Calu3 (cell line): ENCODE measurements around the gene APBB1IP. TPM values are rescaled to one million over a fixed set of nuclear protein-coding genes. Genes with fewer than 3 reads are reported as not detected.

Source experiments
- BruUV-seq: library from RNA; stranded (reverse); fragments of 400-500 nt; replicated peaks from 2 replicates; lab custom pipeline; 2021; lab: Mats Ljungman, UMichigan
- CTCF ChIA-PET: fragments of 300-600 bp; sonication (Branson Sonifier 250); formaldehyde crosslinking; loops from one replicate; lab custom pipeline; 2022; ENCODE audit warnings: antibody characterized with exemption; lab: Charles Lee
- DNase-seq: peaks from one replicate; pipeline ENCODE4 v3.0.0; 2022
- H3K27ac Mint-ChIP-seq: one replicate; pipeline ENCODE4 v1.8.0; 2022; ENCODE audit warnings: mixed read lengths; ENCODE audit not compliant: unreplicated experiment
- H3K27me3 Mint-ChIP-seq: one replicate; pipeline ENCODE4 v1.8.0; 2022; ENCODE audit warnings: mixed read lengths; ENCODE audit not compliant: unreplicated experiment
- H3K36me3 Mint-ChIP-seq: one replicate; pipeline ENCODE4 v1.8.0; 2022; ENCODE audit warnings: mild to moderate bottlenecking, moderate library complexity, mixed read lengths; ENCODE audit not compliant: insufficient read depth, unreplicated experiment
- H3K4me1 Mint-ChIP-seq: one replicate; pipeline ENCODE4 v1.8.0; 2022; ENCODE audit warnings: mild to moderate bottlenecking, low read depth, mixed read lengths; ENCODE audit not compliant: unreplicated experiment
- H3K4me3 Mint-ChIP-seq: one replicate; pipeline ENCODE4 v1.8.0; 2022; ENCODE audit warnings: mild to moderate bottlenecking, low read depth, moderate library complexity, mixed read lengths; ENCODE audit not compliant: unreplicated experiment
- H3K9me3 Mint-ChIP-seq: one replicate; pipeline ENCODE4 v1.8.0; 2022; ENCODE audit warnings: low read depth, mixed read lengths; ENCODE audit not compliant: unreplicated experiment
- CTCF ChIP-seq: fragments of 200-600 bp; IDR thresholded peaks from one replicate; pipeline ENCODE4 v1.8.0; 2022; ENCODE audit warnings: antibody characterized with exemption; ENCODE audit not compliant: unreplicated experiment
- intact Hi-C: fragments of 100-400 bp; cut with micrococcal nuclease; formaldehyde crosslinking; loops from one replicate; pipeline ENCODE4 v1.10.0; 2022; ENCODE audit not compliant: unreplicated experiment
- total RNA-seq: library from RNA; stranded (reverse); gene quantifications from 2 replicates; pipeline ENCODE4 v1.2.3, GENCODE V29; 2022

APBB1IP gene
- total RNA-seq, 1 experiment from 2014 or later, result 1.5 TPM

- peak overlapping the region; percentile 92 for H3K27ac Mint-ChIP-seq
- DNase-seq, result peak; percentile 60
- peaks cover 18% of the 10 kb centered on the region for H3K4me1 Mint-ChIP-seq
- intact Hi-C loops, result no loop called here
- H3K36me3 Mint-ChIP-seq, result peaks cover 7% of the 10 kb centered on the region
- no peak for TF ChIP-seq CTCF
- CTCF ChIA-PET, result interaction anchor here (0.6 kb wide), 1 partner anchor 10 kb away, joined by 5 read pairs; no protein-coding TSS in a partner anchor
- H3K9me3 Mint-ChIP-seq, result no peaks in the 10 kb centered on the region
- BruUV-seq, result no TSS peak
- peak overlapping the region; percentile 26 for H3K4me3 Mint-ChIP-seq
- H3K27me3 Mint-ChIP-seq, result no peaks in the 10 kb centered on the region
These were observed 30.7 kb upstream of the APBB1IP start for GRCh38 chr10:26407406-26407969.

GRCh38 chr10:26408858-26409494 is 29.2 kb upstream of the APBB1IP start:
- Mint-ChIP-seq H3K27ac (peak overlapping the region; percentile 92), H3K27me3 (no peaks in the 10 kb centered on the region), H3K9me3 (no peaks in the 10 kb centered on the region), H3K4me3 (no peak overlapping the region), H3K4me1 (peaks cover 18% of the 10 kb centered on the region), H3K36me3 (peaks cover 7% of the 10 kb centered on the region)
- no TSS peak for BruUV-seq
- DNase-seq, result no peak
- TF ChIP-seq CTCF, result no peak
- CTCF ChIA-PET, result interaction anchor here (1.9 kb wide), 1 partner anchor 9 kb away, joined by 4 read pairs; no protein-coding TSS in a partner anchor
- intact Hi-C loops, result no loop called here

GRCh38 chr10:26410356-26410755 is 27.8 kb upstream of the APBB1IP start:
- no peak for TF ChIP-seq CTCF

GRCh38 chr10:26412932-26413331 is 25.2 kb upstream of the APBB1IP start:
- intact Hi-C loops, result no loop called here
- no peak for DNase-seq
- no TSS peak for BruUV-seq
- Mint-ChIP-seq H3K27ac (no peak overlapping the region), H3K9me3 (no peaks in the 10 kb centered on the region), H3K27me3 (no peaks in the 10 kb centered on the region), H3K36me3 (no peaks in the 10 kb centered on the region), H3K4me3 (no peak overlapping the region), H3K4me1 (peaks cover 8% of the 10 kb centered on the region)
- CTCF ChIA-PET, result interaction anchor here (1.2 kb wide), 1 partner anchor 45 kb away, joined by 3 read pairs; no protein-coding TSS in a partner anchor
- no peak for TF ChIP-seq CTCF

More at GRCh38 chr10:26410356-26410755, 27.8 kb upstream of the APBB1IP start:
- intact Hi-C loops, result no loop called here
- Mint-ChIP-seq H3K36me3 (peaks cover 7% of the 10 kb centered on the region), H3K9me3 (no peaks in the 10 kb centered on the region), H3K4me1 (peaks cover 18% of the 10 kb centered on the region), H3K4me3 (no peak overlapping the region), H3K27ac (no peak overlapping the region), H3K27me3 (no peaks in the 10 kb centered on the region)
- CTCF ChIA-PET, result interaction anchor here (1.9 kb wide), 1 partner anchor 10 kb away, joined by 4 read pairs; no protein-coding TSS in a partner anchor
- no TSS peak for BruUV-seq
- no peak for DNase-seq
